WTC11 (cell line): Measurements from ENCODE around the gene DYNAP. TPM values are rescaled to one million over a fixed set of nuclear protein-coding genes. Genes with fewer than 3 reads are reported as not detected.

Experiments used
- ATAC-seq: fragments of 200-7000 bp; cut with Tn5 transposase; 2 replicates; pipeline ENCODE4 v1.10.0; 2021; ENCODE audit warnings: mild to moderate bottlenecking, moderate library complexity
- CTCF ChIA-PET: fragments of 300-600 bp; sonication (Branson Sonifier 250); formaldehyde crosslinking; loops from one replicate; lab custom pipeline; 2021; ENCODE audit warnings: antibody characterized with exemption; lab: Charles Lee
- POLR2A ChIA-PET: fragments of 350-600 bp; sonication (Branson Sonifier 250); formaldehyde crosslinking; loops from one replicate; lab custom pipeline; 2021; ENCODE audit warnings: antibody characterized with exemption; lab: Charles Lee
- DNase-seq: peaks from one replicate; pipeline ENCODE4 v3.0.0; 2021; ENCODE audit warnings: low spot score
- H3K27ac Mint-ChIP-seq: 2 replicates; pipeline ENCODE4 v1.8.0; 2021; ENCODE audit warnings: mixed read lengths
- H3K27me3 Mint-ChIP-seq: 2 replicates; pipeline ENCODE4 v1.8.0; 2021; ENCODE audit warnings: low read depth, mild to moderate bottlenecking, moderate library complexity, mixed read lengths
- H3K36me3 Mint-ChIP-seq: 2 replicates; pipeline ENCODE4 v1.8.0; 2021; ENCODE audit warnings: mixed read lengths
- H3K4me1 Mint-ChIP-seq: 2 replicates; pipeline ENCODE4 v1.8.0; 2022; ENCODE audit warnings: mixed read lengths
- H3K4me3 Mint-ChIP-seq: 2 replicates; pipeline ENCODE4 v1.8.0; 2021; ENCODE audit warnings: mild to moderate bottlenecking, moderate library complexity, mixed read lengths
- H3K9me3 Mint-ChIP-seq: 2 replicates; pipeline ENCODE4 v1.8.0; 2021; ENCODE audit warnings: mixed read lengths
- AR ChIP-seq: fragments of 250-450 bp; sonication (Bioruptor Pico); IDR thresholded peaks from 2 replicates; pipeline ENCODE4 v1.9.0; 2021; ENCODE audit warnings: mild to moderate bottlenecking
- ATF3 ChIP-seq: sonication (generic); formaldehyde crosslinking; conservative IDR thresholded peaks from 2 replicates; pipeline ENCODE4 v1.8.1; 2022; ENCODE audit warnings: mild to moderate bottlenecking, missing genetic modification reagents
- CBFB ChIP-seq: sonication (generic); formaldehyde crosslinking; IDR thresholded peaks from 2 replicates; pipeline ENCODE4 v1.8.1; 2022; ENCODE audit warnings: mild to moderate bottlenecking, low read depth, missing genetic modification reagents
- E2F1 ChIP-seq: sonication (generic); formaldehyde crosslinking; IDR thresholded peaks from 2 replicates; pipeline ENCODE4 v1.8.0; 2022; ENCODE audit warnings: mild to moderate bottlenecking, missing genetic modification reagents
- ELF4 ChIP-seq: sonication (generic); formaldehyde crosslinking; IDR thresholded peaks from 2 replicates; pipeline ENCODE4 v1.8.1; 2022; ENCODE audit warnings: low read depth, mild to moderate bottlenecking, moderate library complexity, missing genetic modification reagents
- FOXJ3 ChIP-seq: sonication (generic); formaldehyde crosslinking; IDR thresholded peaks from 2 replicates; pipeline ENCODE4 v1.9.0; 2021; ENCODE audit warnings: missing genetic modification reagents, mild to moderate bottlenecking, borderline replicate concordance
- GTF2I ChIP-seq: fragments of 250-450 bp; sonication (Bioruptor Pico); conservative IDR thresholded peaks from 2 replicates; pipeline ENCODE4 v1.4.0; 2021; ENCODE audit warnings: mild to moderate bottlenecking
- JUN ChIP-seq: sonication (generic); formaldehyde crosslinking; IDR thresholded peaks from 2 replicates; pipeline ENCODE4 v1.8.0; 2023; ENCODE audit warnings: mild to moderate bottlenecking, missing genetic modification reagents
- NR1H2 ChIP-seq: sonication (generic); formaldehyde crosslinking; IDR thresholded peaks from 2 replicates; pipeline ENCODE4 v1.9.0; 2021; ENCODE audit warnings: mild to moderate bottlenecking, moderate library complexity, missing genetic modification reagents
- STAT6 ChIP-seq: sonication (generic); formaldehyde crosslinking; conservative IDR thresholded peaks from 2 replicates; pipeline ENCODE4 v1.8.1; 2023; ENCODE audit warnings: mild to moderate bottlenecking, low read depth, missing genetic modification reagents, moderate library complexity
- ZBTB21 ChIP-seq: sonication (generic); formaldehyde crosslinking; IDR thresholded peaks from 2 replicates; pipeline ENCODE4 v1.8.1; 2023; ENCODE audit warnings: mild to moderate bottlenecking, missing genetic modification reagents, borderline replicate concordance
- ZNF121 ChIP-seq: sonication (generic); formaldehyde crosslinking; IDR thresholded peaks from 2 replicates; pipeline ENCODE4 v1.8.0; 2023; ENCODE audit warnings: missing genetic modification reagents
- ZNF281 ChIP-seq: sonication (generic); formaldehyde crosslinking; IDR thresholded peaks from 2 replicates; pipeline ENCODE4 v1.8.0; 2023; ENCODE audit warnings: mild to moderate bottlenecking, missing genetic modification reagents
- ZNF423 ChIP-seq: fragments of 250-450 bp; sonication (Bioruptor Pico); IDR thresholded peaks from 2 replicates; pipeline ENCODE4 v2.1.2; 2022; ENCODE audit warnings: mild to moderate bottlenecking, moderate library complexity
- ZNF425 ChIP-seq: fragments of 250-450 bp; sonication (Bioruptor Pico); conservative IDR thresholded peaks from 2 replicates; pipeline ENCODE4 v1.9.0; 2021; ENCODE audit warnings: mild to moderate bottlenecking
- total RNA-seq: library from RNA; stranded (reverse); gene quantifications from 3 replicates; pipeline ENCODE4 v1.2.3, GENCODE V29; 2021

The DYNAP gene
- total RNA-seq, 1 experiment from 2014 or later = 0.94 TPM

- no peak for TF ChIP-seq ZBTB21 (CRISPR knock-in tag)
Observed at GRCh38 chr18:54608028-54608642, 17.1 kb downstream of the DYNAP start (continued).

- Mint-ChIP-seq H3K27me3 (no peaks in the 10 kb centered on the region), H3K4me3 (no peak overlapping the region), H3K27ac (no peak overlapping the region), H3K4me1 (peaks cover 39% of the 10 kb centered on the region), H3K9me3 (peaks cover 25% of the 10 kb centered on the region), H3K36me3 (peaks cover 17% of the 10 kb centered on the region)
- ATAC-seq (no peak), DNase-seq (no peak)
- POLR2A ChIA-PET = no interaction called here
- CTCF ChIA-PET = no interaction called here
- TF ChIP-seq ZNF423 (CRISPR knock-in tag) = no peak
- TF ChIP-seq ELF4 (CRISPR knock-in tag) = no peak
- TF ChIP-seq AR (CRISPR knock-in tag) = no peak
- TF ChIP-seq GTF2I = no peak
- TF ChIP-seq ATF3 (CRISPR knock-in tag) = no peak
- no peak for TF ChIP-seq ZNF281
- no peak for TF ChIP-seq CBFB (CRISPR knock-in tag)
- TF ChIP-seq ZNF121 = no peak
- no peak for TF ChIP-seq NR1H2
- TF ChIP-seq E2F1 (CRISPR knock-in tag) = no peak
- TF ChIP-seq JUN = no peak
- no peak for TF ChIP-seq ZNF425 (CRISPR knock-in tag)
- TF ChIP-seq STAT6 (CRISPR knock-in tag) = no peak
- no peak for TF ChIP-seq FOXJ3 (CRISPR knock-in tag)
Observed at GRCh38 chr18:54611816-54612215, 20.8 kb downstream of the DYNAP start.
